GM12873 (cell line): ENCODE data around the gene TXNDC12.

Source experiments
- TF ChIP-seq, protein P1 (sequence below): IDR thresholded peaks from 2 replicates; pipeline ENCODE4 v1.5.1; 2012; ENCODE audit warnings: low read depth, mild to moderate bottlenecking, moderate library complexity, low read length, control low read depth; ENCODE audit not compliant: insufficient read depth; ENCODE audit errors: missing control alignments

TXNDC12 gene

DNA sequence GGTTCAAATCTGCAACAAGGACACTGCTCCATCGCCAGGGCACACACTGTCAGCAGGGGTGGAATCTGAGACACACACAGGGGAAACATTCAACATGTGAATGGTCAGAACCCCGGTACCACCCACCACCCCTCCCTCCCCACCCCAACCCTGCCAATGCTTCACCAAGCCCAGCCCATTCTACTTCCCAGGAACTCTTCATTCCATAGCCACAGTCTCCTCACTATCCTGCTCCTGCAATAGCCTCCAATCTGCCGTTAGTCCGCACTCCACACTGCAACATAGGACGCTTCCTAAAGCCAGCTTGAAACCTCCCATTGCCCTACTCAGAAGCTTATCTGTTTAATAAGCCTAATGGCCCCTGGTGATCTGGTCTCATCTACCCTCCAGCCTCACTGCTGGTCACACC is 57.0 kb downstream of the TXNDC12 start:
- TF ChIP-seq, protein P1, sequence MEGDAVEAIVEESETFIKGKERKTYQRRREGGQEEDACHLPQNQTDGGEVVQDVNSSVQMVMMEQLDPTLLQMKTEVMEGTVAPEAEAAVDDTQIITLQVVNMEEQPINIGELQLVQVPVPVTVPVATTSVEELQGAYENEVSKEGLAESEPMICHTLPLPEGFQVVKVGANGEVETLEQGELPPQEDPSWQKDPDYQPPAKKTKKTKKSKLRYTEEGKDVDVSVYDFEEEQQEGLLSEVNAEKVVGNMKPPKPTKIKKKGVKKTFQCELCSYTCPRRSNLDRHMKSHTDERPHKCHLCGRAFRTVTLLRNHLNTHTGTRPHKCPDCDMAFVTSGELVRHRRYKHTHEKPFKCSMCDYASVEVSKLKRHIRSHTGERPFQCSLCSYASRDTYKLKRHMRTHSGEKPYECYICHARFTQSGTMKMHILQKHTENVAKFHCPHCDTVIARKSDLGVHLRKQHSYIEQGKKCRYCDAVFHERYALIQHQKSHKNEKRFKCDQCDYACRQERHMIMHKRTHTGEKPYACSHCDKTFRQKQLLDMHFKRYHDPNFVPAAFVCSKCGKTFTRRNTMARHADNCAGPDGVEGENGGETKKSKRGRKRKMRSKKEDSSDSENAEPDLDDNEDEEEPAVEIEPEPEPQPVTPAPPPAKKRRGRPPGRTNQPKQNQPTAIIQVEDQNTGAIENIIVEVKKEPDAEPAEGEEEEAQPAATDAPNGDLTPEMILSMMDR, result no peak

DNA sequence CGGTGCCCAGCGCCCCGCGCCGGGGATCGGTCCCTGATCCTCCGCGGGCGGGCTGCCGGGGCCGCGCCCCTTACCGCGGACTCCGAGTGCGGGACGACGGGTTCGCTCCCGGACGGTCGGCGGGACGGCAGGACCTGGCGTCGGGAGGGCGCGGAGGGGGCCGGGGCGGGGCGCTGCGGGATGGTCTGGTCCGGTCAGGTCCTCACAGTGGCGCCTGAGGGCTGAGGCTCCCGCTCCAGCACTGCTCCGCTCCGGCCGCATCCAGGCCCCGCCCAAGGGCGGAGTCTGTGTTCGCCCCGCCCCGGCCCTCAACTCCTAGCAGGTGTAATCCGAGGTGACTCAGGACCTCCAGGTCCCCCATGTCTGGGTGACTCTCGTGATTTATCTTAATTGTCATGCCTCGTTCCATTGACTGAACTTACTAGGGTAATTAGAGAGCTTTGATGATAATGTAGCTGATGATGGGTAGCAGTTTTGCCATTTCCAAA is 64.5 kb downstream of the TXNDC12 start, which contains the start of gene RAB3B:
TSS of gene RAB3B (minus strand) at position 223 of the 488 bp plus-strand sequence. CDS start 13,583 bp downstream, outside the sequence.
- TF ChIP-seq, protein P1, result no peak

DNA sequence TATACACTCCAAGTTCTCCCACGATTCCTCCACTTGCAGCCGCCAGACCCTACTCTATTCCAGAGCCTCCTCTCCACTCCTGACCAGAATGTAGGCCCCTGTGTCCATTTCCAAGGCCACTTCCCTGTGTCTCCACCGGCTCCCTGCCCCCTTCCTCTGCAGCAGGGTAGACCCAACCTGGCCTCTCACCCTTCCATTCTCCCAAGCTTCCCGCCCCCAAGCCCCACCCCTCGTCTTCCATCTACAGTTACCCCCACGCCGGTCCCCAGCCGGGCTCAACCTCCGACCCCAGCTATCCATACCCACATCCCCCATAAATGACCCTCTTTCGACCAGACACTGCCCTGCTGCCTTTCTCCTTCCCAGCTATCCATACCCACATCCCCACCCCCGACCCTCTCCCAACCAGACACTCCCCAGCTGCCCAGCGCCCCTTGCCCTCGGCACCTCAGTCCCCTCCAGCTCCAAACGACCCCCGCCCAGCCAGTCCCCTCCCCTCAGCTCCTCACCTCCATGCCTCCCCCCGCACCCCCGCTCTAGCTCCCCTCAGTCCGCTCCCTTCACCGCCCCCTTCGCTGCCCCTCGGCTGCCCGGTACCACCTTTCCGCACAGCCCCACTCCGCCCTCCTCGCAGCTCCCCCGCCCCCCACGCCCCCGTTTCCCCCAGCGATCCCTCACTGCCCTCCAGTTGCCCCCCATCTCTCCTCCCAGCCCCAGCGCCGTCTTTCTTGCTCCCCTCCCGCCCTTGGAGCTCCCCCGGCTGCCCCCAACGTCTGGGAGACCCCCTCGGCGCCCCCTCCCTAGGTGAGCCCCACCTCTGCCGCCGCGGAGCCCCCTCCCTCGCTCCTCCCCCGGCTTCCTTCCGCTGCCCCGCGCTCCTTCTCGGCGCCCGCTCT is 65.2 kb downstream of the TXNDC12 start:
- TF ChIP-seq, protein P1, result no peak

DNA sequence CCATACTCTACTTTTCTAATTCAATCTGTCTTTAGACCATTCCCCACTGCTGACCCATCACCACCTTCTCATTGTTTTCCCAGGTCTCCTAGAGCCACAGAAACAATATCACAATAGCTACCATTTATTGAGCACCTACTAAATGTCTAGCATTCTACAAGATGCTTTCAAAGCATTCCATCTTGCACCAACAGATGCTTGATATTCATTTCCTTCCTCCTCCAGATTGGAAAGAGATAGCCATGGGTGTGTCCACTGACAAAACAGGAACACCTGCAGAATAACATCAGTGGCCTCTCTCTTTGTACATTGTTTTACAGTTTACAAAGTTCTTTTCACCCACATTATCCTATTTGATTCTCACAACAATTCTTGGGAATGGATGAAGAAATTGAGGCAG is 66.7 kb downstream of the TXNDC12 start:
- TF ChIP-seq, protein P1, result no peak

DNA sequence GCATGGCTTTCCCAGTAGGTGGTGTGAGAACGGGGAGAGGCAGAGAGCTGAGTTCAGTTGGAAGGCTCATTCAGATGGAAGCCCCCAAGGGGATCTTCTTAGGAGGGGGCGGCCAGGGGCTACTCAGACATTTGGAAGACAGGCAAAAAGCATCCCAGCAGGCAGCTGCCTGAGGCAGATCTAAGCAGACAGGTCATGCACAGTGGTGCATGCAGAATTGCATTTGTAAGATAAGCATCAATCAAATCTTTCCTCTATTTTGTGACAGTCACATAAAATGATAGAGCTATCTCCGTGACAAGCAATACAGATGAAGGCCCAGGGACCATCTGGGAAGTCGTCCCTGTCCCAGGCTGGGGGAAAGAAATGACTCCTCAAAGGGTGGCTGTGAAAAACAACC is 68.3 kb downstream of the TXNDC12 start:
- TF ChIP-seq, protein P1, result no peak

DNA sequence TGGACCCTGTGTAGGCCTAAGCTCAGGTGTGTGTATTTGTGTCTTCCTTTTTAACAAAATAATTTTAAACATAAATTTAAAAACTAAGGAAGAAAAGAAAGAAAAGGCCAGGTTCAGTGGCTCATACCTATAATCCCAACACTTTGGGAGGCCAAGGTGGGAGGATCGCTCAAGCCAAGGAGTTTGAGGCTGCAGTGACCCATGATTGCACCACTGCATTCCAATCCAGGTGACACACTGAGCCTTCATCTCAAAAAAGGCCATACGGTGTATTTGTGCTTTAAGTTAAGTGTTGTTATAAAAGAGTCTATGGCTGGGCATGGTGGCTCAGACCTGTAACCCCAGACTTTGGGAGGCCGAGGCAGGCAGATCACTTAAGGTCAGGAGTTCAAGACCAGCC is 72.8 kb downstream of the TXNDC12 start:
- TF ChIP-seq, protein P1, result no peak

DNA sequence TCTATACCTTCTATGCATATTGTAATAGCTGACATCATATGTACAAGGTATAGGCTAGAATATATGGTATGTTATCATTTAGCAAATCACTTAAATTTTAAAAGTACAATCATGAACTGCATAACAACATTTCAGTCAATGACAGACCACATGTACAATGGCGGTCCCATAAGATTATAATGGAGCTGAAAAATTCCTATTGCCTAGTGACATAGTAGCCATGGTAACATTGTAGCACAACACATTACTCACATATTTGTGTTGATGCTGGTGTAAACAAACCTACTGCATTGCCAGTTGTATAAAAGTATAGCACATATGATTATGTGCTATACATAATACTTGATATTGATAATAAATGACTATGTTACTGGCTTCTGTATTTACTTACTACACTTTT is 73.4 kb downstream of the TXNDC12 start:
- TF ChIP-seq, protein P1, result no peak
